HepG2 (cell line): ENCODE measurements around the gene CSNK1D. TPM values are rescaled to one million over a fixed set of nuclear protein-coding genes. Genes with fewer than 3 reads are reported as not detected.

Experiments used
- ATF6 ChIP-seq: sonication (generic); formaldehyde crosslinking; conservative IDR thresholded peaks from 2 replicates; pipeline ENCODE4 v1.4.0; 2020; ENCODE audit warnings: missing genetic modification reagents
- CHD2 ChIP-seq: IDR thresholded peaks from 2 replicates; pipeline ENCODE4 v1.6.1; 2011; ENCODE audit warnings: low read depth, low read length, improper control_type of control experiment
- IKZF5 ChIP-seq: IDR thresholded peaks from 2 replicates; pipeline ENCODE4 v1.6.1; 2018; ENCODE audit warnings: missing genetic modification reagents, mild to moderate bottlenecking, missing compliant biosample characterization
- NR1H2 ChIP-seq: sonication (generic); formaldehyde crosslinking; IDR thresholded peaks from 2 replicates; pipeline ENCODE4 v1.8.1; 2022; ENCODE audit warnings: low read depth, missing genetic modification reagents, borderline replicate concordance
- RBFOX2 ChIP-seq: fragments of 200-400 bp; formaldehyde crosslinking; IDR thresholded peaks from 2 replicates; pipeline ENCODE4 v1.6.1; 2017; ENCODE audit warnings: low read depth, mild to moderate bottlenecking, low read length
- RFX5 ChIP-seq: IDR thresholded peaks from 2 replicates; pipeline ENCODE4 v1.6.1; 2011; ENCODE audit warnings: low read depth, low read length, improper control_type of control experiment
- SUZ12 ChIP-seq: fragments of 150-350 bp; IDR thresholded peaks from 2 replicates; pipeline ENCODE4 v1.6.1; 2014; ENCODE audit warnings: low read depth, low read length
- ZBTB39 ChIP-seq: sonication (generic); formaldehyde crosslinking; IDR thresholded peaks from 2 replicates; pipeline ENCODE4 v1.5.0; 2020; ENCODE audit warnings: missing genetic modification reagents
- ZNF142 ChIP-seq: sonication (generic); formaldehyde crosslinking; IDR thresholded peaks from 2 replicates; pipeline ENCODE4 v1.4.0; 2020; ENCODE audit warnings: missing genetic modification reagents
- ZNF451 ChIP-seq: sonication (generic); formaldehyde crosslinking; IDR thresholded peaks from 2 replicates; pipeline ENCODE4 v1.5.0; 2020; ENCODE audit warnings: mild to moderate bottlenecking, missing genetic modification reagents
- ZNF747 ChIP-seq: sonication (generic); formaldehyde crosslinking; IDR thresholded peaks from 2 replicates; pipeline ENCODE4 v1.8.1; 2023; ENCODE audit warnings: missing genetic modification reagents, mild to moderate bottlenecking, borderline replicate concordance
- polyA plus RNA-seq, 8 experiments: library from polyadenylated mRNA; depleted of rRNA in 3 of 8; stranded (reverse) in 7 of 8; unstranded in 1 of 8; fragments of >200 nt; fragmentation: Illumina TruSeq in 4 of 8; extraction: Trizol in 4 of 8; gene quantifications; 2 replicates each; pipeline versions ENCODE4 v1.2.1 to v1.2.3, GENCODE V29; 2011 to 2016; ENCODE audit warnings: low read depth in 4 of 8, missing spikeins in 1 of 8, mixed read lengths in 1 of 8; ENCODE audit not compliant: insufficient read depth in 1 of 8
- total RNA-seq, 5 experiments: library from RNA; depleted of rRNA; stranded (reverse); fragments of >200 nt; fragmentation: Illumina TruSeq; extraction: Trizol; gene quantifications; 2 replicates each; pipeline ENCODE4 v1.2.3, GENCODE V29; 2016; ENCODE audit warnings: low read depth in 1 of 5
- TF ChIP-seq, protein P1 (sequence below): IDR thresholded peaks from 2 replicates; pipeline ENCODE4 v1.6.1; 2016

CSNK1D gene
- total and polyA plus RNA-seq, 2 of the 13 experiments (the other 11 are each of a cell fraction or from before 2014, with no cell fraction given): 31.5 to 128 TPM

DNA sequence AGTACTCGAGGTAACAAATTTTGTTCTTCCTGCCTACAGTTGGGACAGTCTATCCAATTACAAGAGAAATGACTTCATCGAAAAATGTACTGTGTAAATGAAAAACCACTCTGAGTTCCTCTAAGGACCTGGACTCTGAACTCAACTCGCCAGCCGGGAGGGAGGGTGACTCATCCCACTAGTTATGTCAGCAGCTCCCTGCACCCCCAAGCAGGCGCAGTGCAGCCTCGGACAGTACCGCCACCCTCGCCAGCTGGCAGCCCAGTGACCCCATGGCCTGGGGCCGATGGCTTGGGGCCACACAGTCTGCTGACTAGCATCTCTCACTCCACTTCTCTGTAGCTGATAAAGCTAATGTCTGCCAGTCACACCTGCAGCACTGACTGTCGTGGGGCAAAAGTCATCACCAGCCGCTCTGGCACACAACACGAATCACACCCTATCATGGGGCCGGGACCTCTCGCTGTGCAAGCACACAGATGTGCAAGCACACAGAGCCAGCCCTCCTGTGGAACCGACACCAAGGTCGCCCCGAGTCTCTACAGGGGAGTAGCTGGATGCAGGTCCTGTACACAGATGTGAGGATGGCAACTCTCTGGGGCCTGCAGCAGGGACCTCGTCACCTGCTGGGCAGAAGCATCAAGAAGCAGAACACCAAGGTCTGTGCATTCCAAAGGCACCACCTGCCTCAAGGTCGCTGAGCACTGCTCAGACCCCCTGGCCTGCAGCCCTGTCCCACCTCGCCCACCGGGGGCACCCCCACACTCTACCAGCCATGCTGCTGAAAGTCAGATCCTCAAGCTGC is 5.7 kb downstream of the CSNK1D start (continued):
- peak; percentile 81 for TF ChIP-seq ZNF142 (CRISPR knock-in tag)
- TF ChIP-seq ZNF747 (CRISPR knock-in tag): peak; percentile 75; the same call in 1 of the 2 replicates
- TF ChIP-seq, protein P1, sequence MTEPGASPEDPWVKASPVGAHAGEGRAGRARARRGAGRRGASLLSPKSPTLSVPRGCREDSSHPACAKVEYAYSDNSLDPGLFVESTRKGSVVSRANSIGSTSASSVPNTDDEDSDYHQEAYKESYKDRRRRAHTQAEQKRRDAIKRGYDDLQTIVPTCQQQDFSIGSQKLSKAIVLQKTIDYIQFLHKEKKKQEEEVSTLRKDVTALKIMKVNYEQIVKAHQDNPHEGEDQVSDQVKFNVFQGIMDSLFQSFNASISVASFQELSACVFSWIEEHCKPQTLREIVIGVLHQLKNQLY (CRISPR knock-in tag): 0 out of 2 replicates have a peak, but pooled peaks have one; percentile 28
- TF ChIP-seq NR1H2: no peak
- peak; percentile 59; the same call in 1 of the 2 replicates for TF ChIP-seq RBFOX2
- 0 out of 2 replicates have a peak, but pooled peaks have one; percentile 31 for TF ChIP-seq ATF6 (CRISPR knock-in tag)
- TF ChIP-seq IKZF5: peak; percentile 98
- peak; percentile 49; the same call in 1 of the 2 replicates for TF ChIP-seq CHD2
- no peak for TF ChIP-seq SUZ12
- peak; percentile 90; the same call in 1 of the 2 replicates for TF ChIP-seq ZNF451 (CRISPR knock-in tag)
- no peak for TF ChIP-seq RFX5
- TF ChIP-seq ZBTB39 (CRISPR knock-in tag): 0 out of 2 replicates have a peak, but pooled peaks have one; percentile 80
